GM19023 (cell line): Measurements from ENCODE around the gene MID1.

Source experiments
- ATAC-seq: cut with Tn5 transposase; IDR thresholded peaks from one replicate; pipeline ENCODE4 v1.9.1; 2021; ENCODE audit warnings: mild to moderate bottlenecking, moderate library complexity; ENCODE audit not compliant: unreplicated experiment

Gene MID1

GRCh38 chrX:10620121-10620699 lies at the start of gene MID1:
MID1 (minus strand) TSS chrX:10620585; CDS start chrX:10567547, 53,038 bp downstream.
- no peak for ATAC-seq

GRCh38 chrX:10667143-10667542 lies 46.8 kb upstream of the MID1 start:
- ATAC-seq, result no peak

GRCh38 chrX:10666102-10666501 lies 45.7 kb upstream of the MID1 start:
- ATAC-seq, result no peak

GRCh38 chrX:10665681-10666080 lies 45.3 kb upstream of the MID1 start:
- no peak for ATAC-seq

- ATAC-seq, result no peak
Measured at GRCh38 chrX:10660171-10660570, 39.8 kb upstream of the MID1 start.

- ATAC-seq, result no peak
Measured at GRCh38 chrX:10656214-10656613, 35.8 kb upstream of the MID1 start.

- no peak for ATAC-seq
Measured at GRCh38 chrX:10654960-10655359, 34.6 kb upstream of the MID1 start.

GRCh38 chrX:10653302-10653701 lies 32.9 kb upstream of the MID1 start:
- no peak for ATAC-seq

GRCh38 chrX:10649265-10649664 lies 28.9 kb upstream of the MID1 start:
- no peak for ATAC-seq

GRCh38 chrX:10648614-10649013 lies 28.2 kb upstream of the MID1 start:
- ATAC-seq, result no peak

- ATAC-seq, result no peak
Measured at GRCh38 chrX:10636851-10637250, 16.5 kb upstream of the MID1 start.

GRCh38 chrX:10636337-10636736 lies 16.0 kb upstream of the MID1 start:
- no peak for ATAC-seq

- ATAC-seq, result no peak
Measured at GRCh38 chrX:10634392-10635161, 14.2 kb upstream of the MID1 start.

- no peak for ATAC-seq
Measured at GRCh38 chrX:10633722-10634121, 13.3 kb upstream of the MID1 start.

GRCh38 chrX:10631416-10632145 lies 11.2 kb upstream of the MID1 start:
- no peak for ATAC-seq

- ATAC-seq, result no peak
Measured at GRCh38 chrX:10630320-10630719, 9.9 kb upstream of the MID1 start.

- ATAC-seq, result no peak
Measured at GRCh38 chrX:10629905-10630304, 9.5 kb upstream of the MID1 start.

GRCh38 chrX:10628906-10629305 lies 8.5 kb upstream of the MID1 start:
- no peak for ATAC-seq

- no peak for ATAC-seq
Measured at GRCh38 chrX:10622197-10622596, 1.8 kb upstream of the MID1 start.

- ATAC-seq, result no peak
Measured at GRCh38 chrX:10619425-10620046, 849 bp downstream of the MID1 start.

GRCh38 chrX:10618961-10619360 lies 1.4 kb downstream of the MID1 start:
- ATAC-seq, result no peak

GRCh38 chrX:10617999-10618351 lies 2.4 kb downstream of the MID1 start:
- no peak for ATAC-seq
